ENCODE results near the gene HS6ST3. TPM values are rescaled to one million over a fixed set of nuclear protein-coding genes. Genes with fewer than 3 reads are reported as not detected.

The HS6ST3 gene
- total and polyA plus RNA-seq, 2 donors (not counting 1 experiment from before 2014, with no cell fraction given), result not detected

DNA sequence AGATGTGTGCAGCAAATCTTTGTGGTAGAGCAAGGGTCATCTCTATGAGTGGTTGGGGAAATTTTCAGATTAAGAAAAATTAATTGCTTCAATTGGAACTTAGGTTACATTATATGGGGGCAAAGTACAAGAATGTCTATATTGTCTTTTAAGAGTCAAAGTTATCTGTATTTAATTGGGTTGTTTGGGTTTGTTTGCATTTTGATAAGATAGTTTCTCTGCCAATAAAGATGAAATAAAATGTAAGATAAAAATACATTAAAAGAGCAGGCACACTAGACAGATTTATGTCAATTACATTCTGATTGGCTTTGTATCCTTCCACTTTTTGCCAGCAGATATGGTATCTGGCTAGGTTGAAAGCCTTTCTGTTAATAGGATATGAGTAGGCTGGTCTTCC, 587.1 kb downstream of the HS6ST3 start:
- H3K4me2 ChIP-seq (ENCODE audit: extremely low read depth, insufficient read depth, low read length), result no peak overlapping the region
- TF ChIP-seq CTCF (conservative IDR thresholded peaks at IDR 0.05 in 1 of 2, IDR thresholded peaks at IDR 0.05 in 1 of 2; ENCODE audit: low read depth in 1 of 2, low read length in 2 of 2), result no peak
- TF ChIP-seq EZH2 (IDR thresholded peaks at IDR 0.05; ENCODE audit: low read length, missing control alignments), result no peak
- no peaks in the 10 kb centered on the region for H3K27me3 ChIP-seq (ENCODE audit: control insufficient read depth, insufficient read depth, low read length)
- H3K4me3 ChIP-seq (replicated peaks in 1 of 4; ENCODE audit: control extremely low read depth in 1 of 4, insufficient read depth in 1 of 4, low read depth in 3 of 4, low read length in 4 of 4), result no peak overlapping the region
- no peaks in the 10 kb centered on the region for H3K79me2 ChIP-seq (ENCODE audit: control insufficient read depth, insufficient read depth, low read length)
- no peaks in the 10 kb centered on the region for H3K9me3 ChIP-seq (ENCODE audit: control insufficient read depth, insufficient read depth, low read depth, low read length)
- no peaks in the 10 kb centered on the region for H3K4me1 ChIP-seq (ENCODE audit: control insufficient read depth, extremely low read depth, insufficient read depth, low read length)
- H3K9ac ChIP-seq (ENCODE audit: insufficient read depth, low read length), result no peak overlapping the region
- no peaks in the 10 kb centered on the region for H3K36me3 ChIP-seq (ENCODE audit: control insufficient read depth, insufficient read depth, low read length)
- H2AFZ ChIP-seq (ENCODE audit: low read length), result no peak overlapping the region
- DNase-seq (ENCODE audit: low read depth in 2 of 2), result no peak
- no peaks in the 10 kb centered on the region for H4K20me1 ChIP-seq (ENCODE audit: control insufficient read depth, extremely low read depth, insufficient read depth, low read length)
- no peak overlapping the region for H3K27ac ChIP-seq (ENCODE audit: insufficient read depth, low read length)

- Histone ChIP-seq H4K20me1 (ENCODE audit: control insufficient read depth, extremely low read depth, insufficient read depth, low read length) (no peaks in the 10 kb centered on the region), H3K27ac (ENCODE audit: insufficient read depth, low read length) (no peak overlapping the region), H3K4me1 (ENCODE audit: control insufficient read depth, extremely low read depth, insufficient read depth, low read length) (no peaks in the 10 kb centered on the region), H3K9me3 (ENCODE audit: control insufficient read depth, insufficient read depth, low read depth, low read length) (no peaks in the 10 kb centered on the region), H3K4me3 (replicated peaks in 1 of 4; ENCODE audit: control extremely low read depth in 1 of 4, insufficient read depth in 1 of 4, low read depth in 3 of 4, low read length in 4 of 4) (no peak overlapping the region), H3K36me3 (ENCODE audit: control insufficient read depth, insufficient read depth, low read length) (no peaks in the 10 kb centered on the region), H3K27me3 (ENCODE audit: control insufficient read depth, insufficient read depth, low read length) (no peaks in the 10 kb centered on the region), H3K79me2 (ENCODE audit: control insufficient read depth, insufficient read depth, low read length) (no peaks in the 10 kb centered on the region), H3K9ac (ENCODE audit: insufficient read depth, low read length) (no peak overlapping the region), H3K4me2 (ENCODE audit: extremely low read depth, insufficient read depth, low read length) (no peak overlapping the region), H2AFZ (ENCODE audit: low read length) (no peak overlapping the region)
- no peak for DNase-seq (ENCODE audit: low read depth in 2 of 2)
- no peak for TF ChIP-seq CTCF (conservative IDR thresholded peaks at IDR 0.05 in 1 of 2, IDR thresholded peaks at IDR 0.05 in 1 of 2; ENCODE audit: low read depth in 1 of 2, low read length in 2 of 2)
- no peak for TF ChIP-seq EZH2 (IDR thresholded peaks at IDR 0.05; ENCODE audit: low read length, missing control alignments)
Measured at GRCh38 chr13:96678801-96679200, 588.9 kb downstream of the HS6ST3 start.

DNA sequence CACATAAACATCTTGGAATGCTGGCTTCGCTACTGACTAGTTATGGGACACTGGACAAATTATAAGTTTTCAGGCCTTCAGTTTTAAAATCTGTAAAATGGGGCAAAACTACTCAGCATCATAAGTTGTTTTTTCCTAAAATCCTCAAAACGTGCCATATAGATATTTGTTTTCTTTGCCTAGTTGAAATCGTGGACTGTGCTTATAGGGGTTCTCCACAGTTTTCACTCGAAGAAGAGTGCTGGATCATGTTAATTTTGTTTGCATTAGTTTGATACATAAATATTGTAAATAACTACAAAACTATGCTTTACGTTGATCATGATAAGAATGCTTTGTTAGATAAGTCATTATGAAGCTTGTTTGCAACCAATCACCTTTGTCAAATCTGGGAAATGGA, 591.0 kb downstream of the HS6ST3 start:
- Histone ChIP-seq H3K4me3 (replicated peaks in 1 of 4; ENCODE audit: control extremely low read depth in 1 of 4, insufficient read depth in 1 of 4, low read depth in 3 of 4, low read length in 4 of 4) (no peak overlapping the region), H3K4me1 (ENCODE audit: control insufficient read depth, extremely low read depth, insufficient read depth, low read length) (no peaks in the 10 kb centered on the region), H3K9me3 (ENCODE audit: control insufficient read depth, insufficient read depth, low read depth, low read length) (no peaks in the 10 kb centered on the region), H3K4me2 (ENCODE audit: extremely low read depth, insufficient read depth, low read length) (no peak overlapping the region), H3K79me2 (ENCODE audit: control insufficient read depth, insufficient read depth, low read length) (no peaks in the 10 kb centered on the region), H3K27ac (ENCODE audit: insufficient read depth, low read length) (no peak overlapping the region), H2AFZ (ENCODE audit: low read length) (no peak overlapping the region), H3K27me3 (ENCODE audit: control insufficient read depth, insufficient read depth, low read length) (no peaks in the 10 kb centered on the region), H3K36me3 (ENCODE audit: control insufficient read depth, insufficient read depth, low read length) (no peaks in the 10 kb centered on the region), H4K20me1 (ENCODE audit: control insufficient read depth, extremely low read depth, insufficient read depth, low read length) (no peaks in the 10 kb centered on the region), H3K9ac (ENCODE audit: insufficient read depth, low read length) (no peak overlapping the region)
- DNase-seq (ENCODE audit: low read depth in 2 of 2), result no peak
- TF ChIP-seq EZH2 (IDR thresholded peaks at IDR 0.05; ENCODE audit: low read length, missing control alignments), result no peak
- no peak for TF ChIP-seq CTCF (conservative IDR thresholded peaks at IDR 0.05 in 1 of 2, IDR thresholded peaks at IDR 0.05 in 1 of 2; ENCODE audit: low read depth in 1 of 2, low read length in 2 of 2)
